Stimulated activated CD4-positive, alpha-beta T cell treated with anti-CD3 and anti-CD28 coated beads, Interleukin-15, amount 100 ng/mL, for 24 hours (primary cell): ENCODE measurements around the gene RNU6-1.

Source experiments
- DNase-seq: peaks from one replicate; pipeline ENCODE4 v3.0.0-alpha.2; 2020

RNU6-1 gene

DNA sequence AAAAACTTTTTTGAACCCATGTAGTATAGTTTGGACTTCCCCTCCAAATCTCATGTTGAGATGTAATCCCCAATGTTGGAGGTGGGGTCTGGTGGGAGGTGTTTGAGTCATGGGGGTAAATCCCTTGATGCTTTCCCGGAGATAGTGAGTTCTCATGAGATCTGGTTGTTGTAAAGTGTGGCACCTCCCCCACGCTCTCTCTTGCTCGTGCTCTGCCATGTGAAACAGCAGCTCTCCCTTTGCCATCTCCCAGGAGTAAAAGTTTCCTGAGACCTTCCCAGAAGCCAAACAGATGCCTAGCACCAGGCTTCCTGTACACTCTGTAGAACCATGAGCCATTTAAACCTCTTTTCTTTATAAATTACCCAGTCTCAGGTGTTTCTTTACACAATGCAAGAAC is 16.0 kb upstream of the RNU6-1 start:
- DNase-seq: no peak

GRCh38 chr15:67854358-67854757 is 14.5 kb upstream of the RNU6-1 start:
- DNase-seq: no peak

- DNase-seq: no peak
These were observed 13.6 kb upstream of the RNU6-1 start for GRCh38 chr15:67853454-67853853.

GRCh38 chr15:67852418-67852817 is 12.6 kb upstream of the RNU6-1 start:
- DNase-seq: no peak

GRCh38 chr15:67850994-67851571 is 11.2 kb upstream of the RNU6-1 start:
- DNase-seq: no peak

GRCh38 chr15:67850336-67850735 is 10.5 kb upstream of the RNU6-1 start:
- DNase-seq: no peak

DNA sequence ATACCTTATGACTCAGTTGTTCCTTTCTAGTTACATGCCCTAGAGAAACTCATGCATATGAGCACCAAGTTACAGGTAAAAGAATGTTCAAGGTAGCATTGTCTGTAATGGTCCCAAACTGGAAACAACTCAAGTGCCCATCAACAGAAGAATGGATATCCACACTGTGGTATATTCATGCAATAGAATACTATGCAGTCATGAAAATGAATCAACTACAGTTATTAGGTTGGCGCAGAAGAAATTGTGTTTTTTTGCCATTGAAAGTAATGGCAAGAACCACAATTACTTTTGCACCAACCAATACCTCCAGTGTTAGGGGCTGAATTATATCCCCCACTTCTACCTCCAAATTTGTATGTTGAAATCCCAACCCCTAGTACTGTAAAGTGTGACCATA is 9.7 kb upstream of the RNU6-1 start:
- DNase-seq: no peak

DNA sequence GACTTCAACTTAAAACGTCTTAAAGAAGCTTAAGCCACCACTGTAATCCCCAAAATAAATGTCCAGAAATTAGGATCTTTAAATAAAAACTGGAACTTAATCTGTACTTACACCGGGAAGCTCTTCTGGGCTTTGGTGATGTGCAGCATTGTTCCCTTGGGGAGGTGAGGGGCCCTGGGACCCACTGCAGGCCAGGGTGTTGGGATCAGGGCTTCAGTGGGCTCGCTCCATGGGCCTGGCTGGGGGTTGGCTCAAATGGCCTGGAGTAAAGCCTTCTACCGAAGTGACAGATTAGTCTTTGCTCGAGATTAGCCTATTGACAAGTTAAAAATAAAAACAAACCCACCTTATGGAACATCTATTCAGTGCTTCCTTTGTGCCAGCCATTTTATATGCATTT is 6.1 kb upstream of the RNU6-1 start:
- no peak for DNase-seq

DNA sequence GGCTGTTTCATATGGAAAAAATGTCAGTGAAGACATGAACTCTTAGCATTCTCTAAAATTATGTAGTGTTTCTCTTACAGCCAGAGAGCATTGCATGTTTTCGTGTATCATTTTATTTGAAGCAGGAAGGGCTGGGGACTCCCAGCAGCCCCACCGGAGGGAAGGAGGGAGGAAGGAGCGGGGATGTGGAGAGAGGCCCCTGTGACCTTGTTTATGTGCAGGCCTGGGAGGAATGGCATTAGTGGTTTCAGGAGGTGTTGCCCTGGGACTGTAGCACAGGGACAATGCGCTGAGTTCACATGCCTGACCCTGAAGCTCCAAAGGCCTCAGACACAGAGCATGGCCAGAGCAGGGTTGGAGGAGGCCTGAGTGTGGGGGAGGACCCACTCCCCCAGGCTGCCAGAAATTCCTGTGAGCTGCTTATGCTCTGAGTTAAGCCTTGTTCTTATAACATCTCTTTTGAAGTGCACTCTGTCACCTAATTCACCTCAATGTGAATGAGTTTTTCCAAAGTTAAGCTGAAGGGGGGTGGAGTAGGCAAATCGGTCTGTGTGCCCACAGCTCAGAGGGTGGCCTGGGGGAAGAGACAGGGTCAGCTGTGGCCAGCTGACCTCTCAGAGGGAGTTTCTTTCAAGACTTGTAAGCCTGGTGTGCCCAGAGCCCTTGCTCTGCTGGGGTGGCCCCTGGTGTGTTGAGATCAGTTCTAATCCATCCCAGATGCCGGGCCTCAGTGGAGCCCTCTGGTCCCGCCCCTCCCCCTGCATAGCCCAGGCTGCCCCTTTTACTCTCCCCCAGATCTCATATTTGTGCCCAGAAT is 3.9 kb upstream of the RNU6-1 start:
- no peak for DNase-seq

DNA sequence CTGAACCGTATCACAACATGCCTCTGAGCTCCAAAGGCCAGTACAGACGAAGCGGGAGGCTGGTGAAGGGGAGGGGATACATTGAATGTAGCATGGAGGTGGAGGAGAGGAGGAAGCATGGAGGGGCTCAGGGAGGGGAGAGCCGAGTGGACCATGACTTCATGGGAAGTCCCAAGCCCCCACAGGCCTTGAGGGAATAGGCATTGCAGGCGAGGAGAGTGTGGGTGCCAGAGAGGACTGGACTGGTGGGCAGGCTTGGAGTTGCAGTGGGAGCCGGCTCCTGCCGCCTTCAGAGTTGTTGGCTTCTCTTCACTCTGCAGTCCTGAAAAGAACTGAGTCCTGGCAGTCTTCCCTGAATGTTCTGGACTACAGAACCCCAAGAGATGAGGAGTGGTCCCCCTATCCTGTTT is 3.3 kb upstream of the RNU6-1 start:
- no peak for DNase-seq

GRCh38 chr15:67841513-67841762 is 1.6 kb upstream of the RNU6-1 start:
- no peak for DNase-seq

DNA sequence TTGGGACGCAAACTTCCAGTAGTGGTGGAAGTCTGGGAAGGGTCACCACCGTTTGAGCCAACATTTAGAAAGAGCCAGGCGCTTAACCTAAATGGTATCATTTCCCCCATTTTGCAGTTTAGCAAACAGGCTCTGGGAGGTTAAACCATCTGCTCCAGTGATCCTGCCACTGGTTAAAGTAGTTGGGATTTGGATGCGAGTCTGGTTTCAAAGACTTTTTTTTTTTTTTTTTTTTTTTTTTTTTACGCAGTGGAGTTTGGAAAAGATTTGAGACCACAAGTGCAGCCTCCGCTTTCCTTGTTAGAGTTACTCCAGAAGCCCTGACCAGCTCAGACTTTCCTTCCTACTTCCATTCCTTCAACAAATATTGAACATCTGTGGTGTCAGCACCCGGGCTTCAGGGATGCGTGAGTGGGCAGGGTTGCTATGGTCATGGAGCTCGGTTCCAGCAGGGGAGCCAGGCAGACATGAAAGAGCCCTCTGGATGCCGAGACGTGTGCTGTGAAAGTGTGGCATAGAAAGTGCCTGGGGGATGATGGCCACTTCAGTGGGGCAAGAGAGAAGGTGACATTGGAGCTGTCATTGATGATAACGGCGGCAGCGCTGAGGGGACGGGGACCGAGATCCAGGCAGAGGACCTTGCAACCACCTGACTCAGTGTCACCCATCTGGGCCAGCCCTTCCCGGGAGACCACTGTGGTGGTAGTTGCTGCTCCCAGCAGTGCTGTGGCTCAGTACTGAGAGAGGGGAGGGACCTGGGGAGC is 1.1 kb upstream of the RNU6-1 start:
- DNase-seq: peak; percentile 48

GRCh38 chr15:67839499-67839928 is 331 bp downstream of the RNU6-1 start:
- DNase-seq: peak; percentile 44

- peak; percentile 31 for DNase-seq
These were observed 984 bp downstream of the RNU6-1 start for GRCh38 chr15:67838789-67839332.

DNA sequence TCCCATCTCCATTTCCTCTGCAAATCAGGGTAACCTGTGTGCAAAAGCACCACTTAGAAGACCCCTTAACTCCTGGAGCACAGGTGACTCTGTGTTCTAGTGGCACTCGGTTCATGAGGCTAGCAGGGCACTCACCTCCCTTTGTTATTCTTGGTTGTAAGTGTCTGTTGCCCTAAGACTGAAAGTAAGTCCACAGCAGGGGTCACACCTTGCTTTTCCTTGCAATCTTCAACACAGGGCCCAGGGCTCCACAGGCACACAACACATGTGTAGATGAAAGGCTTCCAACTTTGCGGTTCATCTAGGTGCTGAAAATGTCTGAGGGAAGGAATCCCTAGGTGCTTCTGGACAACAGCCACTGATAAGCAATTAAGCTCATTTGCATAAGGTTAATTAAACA is 2.9 kb downstream of the RNU6-1 start:
- no peak for DNase-seq

GRCh38 chr15:67836477-67836876 is 3.4 kb downstream of the RNU6-1 start:
- DNase-seq: peak; percentile 60

DNA sequence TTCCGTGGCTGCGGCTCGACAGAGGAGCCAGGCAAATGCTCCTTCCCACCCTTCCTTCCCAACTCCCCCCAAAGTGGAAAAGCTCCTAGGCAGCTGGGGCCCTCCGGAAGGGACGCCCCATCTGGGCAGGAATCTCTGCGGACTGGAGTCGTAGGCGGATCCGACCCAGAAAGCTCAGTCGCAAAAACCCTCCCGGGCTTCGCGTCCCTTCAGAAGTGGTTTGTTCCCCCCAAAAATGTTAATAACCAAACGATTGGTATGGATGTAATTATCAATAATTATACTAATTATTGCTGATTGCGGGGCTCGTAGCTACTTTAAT is 3.8 kb downstream of the RNU6-1 start:
- peak; percentile 26 for DNase-seq

DNA sequence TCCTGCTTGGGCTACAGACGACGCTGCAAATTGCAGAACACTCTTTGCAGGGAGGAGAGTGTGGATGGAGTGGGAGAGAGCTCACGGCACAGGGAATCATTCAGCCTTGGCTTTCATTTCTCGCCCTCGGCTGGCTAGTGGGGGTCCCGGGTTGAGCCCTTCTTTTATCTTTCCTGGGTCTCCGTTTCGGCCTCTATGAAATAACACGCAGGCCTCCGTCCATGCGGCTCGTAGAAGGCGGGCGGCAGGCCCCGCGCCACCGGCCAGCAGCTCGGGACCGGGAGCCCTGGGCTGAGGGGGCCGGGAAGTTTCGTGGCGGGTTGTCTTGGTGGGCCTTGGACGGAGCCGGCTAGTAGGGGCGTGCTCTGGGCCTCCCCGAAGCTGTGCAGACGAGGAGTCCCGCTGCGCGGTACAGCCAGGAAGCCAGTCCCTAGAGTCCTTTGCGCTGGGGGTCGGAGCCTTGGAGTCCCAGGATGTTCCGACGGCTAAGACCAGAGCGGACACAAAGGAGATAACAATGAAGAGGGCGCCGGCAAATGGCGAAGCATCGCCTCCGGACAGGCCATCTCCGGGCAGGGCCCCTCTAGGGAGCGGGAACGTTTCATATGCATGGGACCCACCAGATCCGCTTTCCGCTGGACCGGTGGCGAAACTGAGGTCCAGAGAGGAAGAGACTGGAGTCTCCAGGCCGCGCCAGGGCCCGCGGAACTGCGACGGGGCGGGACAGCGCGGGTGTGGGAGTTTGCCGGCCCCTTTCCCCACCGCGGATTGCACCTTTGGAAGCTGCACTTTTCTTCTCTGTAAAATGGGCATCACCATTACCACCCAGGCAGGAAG is 4.3 kb downstream of the RNU6-1 start:
- DNase-seq: peak; percentile 21

GRCh38 chr15:67834581-67835296 is 5.1 kb downstream of the RNU6-1 start:
- DNase-seq: peak; percentile 25

DNA sequence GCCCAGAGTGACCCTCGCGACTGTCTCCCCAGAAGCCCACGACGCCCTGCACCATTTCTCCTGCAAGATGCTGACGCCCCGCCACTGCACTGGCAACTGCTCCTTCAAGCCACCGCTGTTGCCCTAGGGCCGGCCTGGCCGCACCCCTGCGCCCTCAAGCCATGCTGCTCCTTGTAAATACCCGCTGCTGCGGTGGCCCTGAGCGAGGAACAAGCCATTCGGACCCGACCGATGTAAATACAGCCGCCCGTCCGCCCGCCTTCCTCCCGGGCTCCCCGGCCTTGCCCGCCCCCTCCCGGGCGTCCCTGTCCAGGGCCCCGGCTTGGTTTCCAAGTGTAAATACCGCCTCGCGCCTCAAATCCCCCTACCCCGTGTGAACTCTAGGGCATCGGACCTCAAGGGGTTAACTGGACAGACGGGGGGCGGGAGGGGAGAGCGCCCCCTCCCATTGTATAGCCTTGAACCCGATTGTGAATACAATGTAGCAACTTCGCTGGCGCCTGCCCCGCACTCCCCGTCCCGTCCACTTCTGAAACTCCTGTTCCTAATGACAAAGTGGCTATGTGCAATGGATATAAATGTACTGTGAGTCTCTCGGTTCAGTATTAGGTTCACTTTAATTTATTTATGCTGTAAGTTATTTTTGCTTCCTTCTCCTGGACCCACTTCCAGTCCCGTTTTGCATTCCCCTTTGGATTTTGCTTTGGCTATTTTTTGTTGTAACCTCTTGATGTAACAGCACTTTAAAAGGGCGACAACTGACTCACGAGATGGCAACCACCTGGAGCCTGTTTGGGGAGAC is 5.9 kb downstream of the RNU6-1 start:
- peak; percentile 51 for DNase-seq

- DNase-seq: peak; percentile 10
These were observed 6.7 kb downstream of the RNU6-1 start for GRCh38 chr15:67832897-67833709.
